ENCODE results near the gene C22orf42. TPM values are rescaled to one million over a fixed set of nuclear protein-coding genes. Genes with fewer than 3 reads are reported as not detected.
"Not testable (repeated sequence)": the region's sequence is repeated elsewhere in the genome, so short reads cannot be mapped to it uniquely, and the experiment has no call there.

C22orf42 gene
- total and polyA plus RNA-seq, 3 donors from 2014 or later, result 4.0 to 15.6 (median 13.3) TPM

GRCh38 chr22:32151641-32152040 is 7.5 kb downstream of the C22orf42 start:
- H3K9me3 ChIP-seq; H3K27ac ChIP-seq; H3K4me3 ChIP-seq; H3K4me1 ChIP-seq; intact Hi-C loops (cut with DNase I; ENCODE audit: low total_unique reads); H3K27me3 ChIP-seq; H3K36me3 ChIP-seq (ENCODE audit: low read depth, missing control alignments): not testable (repeated sequence)
- DNase-seq, result peak; percentile 1
- WGBS, 2 donors, result 67 to 75% methylated on average over 6 of the region's 6 CpGs

- H3K36me3 ChIP-seq (ENCODE audit: low read depth, missing control alignments); H3K4me1 ChIP-seq; intact Hi-C loops (cut with DNase I; ENCODE audit: low total_unique reads); H3K27me3 ChIP-seq; DNase-seq; H3K9me3 ChIP-seq; H3K4me3 ChIP-seq; H3K27ac ChIP-seq: not testable (repeated sequence)
- WGBS, 2 donors, result 62 to 72% methylated on average over 7 of the region's 7 CpGs
Measured at GRCh38 chr22:32150647-32151046, 8.5 kb downstream of the C22orf42 start.

GRCh38 chr22:32148372-32148771 is 10.7 kb downstream of the C22orf42 start:
- H3K4me1 ChIP-seq; H3K9me3 ChIP-seq; H3K27ac ChIP-seq; H3K27me3 ChIP-seq; H3K4me3 ChIP-seq; intact Hi-C loops (cut with DNase I; ENCODE audit: low total_unique reads); H3K36me3 ChIP-seq (ENCODE audit: low read depth, missing control alignments): not testable (repeated sequence)
- DNase-seq, result peak; percentile 4
- WGBS, 2 donors, result 93 to 98% methylated on average over 4 of the region's 4 CpGs

GRCh38 chr22:32147128-32147527 is 12.0 kb downstream of the C22orf42 start:
- DNase-seq, result peak; percentile 1
- H3K36me3 ChIP-seq (ENCODE audit: low read depth, missing control alignments); H3K27me3 ChIP-seq; intact Hi-C loops (cut with DNase I; ENCODE audit: low total_unique reads); H3K9me3 ChIP-seq; H3K4me1 ChIP-seq; H3K27ac ChIP-seq; H3K4me3 ChIP-seq: not testable (repeated sequence)
- WGBS, 2 donors, result 79 to 90% methylated on average over 8 of the region's 8 CpGs

- Histone ChIP-seq H3K36me3 (ENCODE audit: low read depth, missing control alignments) (no peaks in the 10 kb centered on the region), H3K27me3 (no peaks in the 10 kb centered on the region), H3K4me3 (no peak overlapping the region), H3K27ac (no peak overlapping the region), H3K9me3 (no peaks in the 10 kb centered on the region), H3K4me1 (no peaks in the 10 kb centered on the region)
- DNase-seq, result peak; percentile 8
- TF ChIP-seq CTCF (IDR thresholded peaks at IDR 0.05), result no peak
- intact Hi-C loops (cut with DNase I; ENCODE audit: low total_unique reads), result no loop called here
- WGBS, 2 donors, result 80 to 86% methylated on average over 6 of the region's 6 CpGs
Measured at GRCh38 chr22:32144496-32145274, 14.4 kb downstream of the C22orf42 start.

GRCh38 chr22:32142600-32142999 is 16.5 kb downstream of the C22orf42 start:
- H3K4me1 ChIP-seq, result no peaks in the 10 kb centered on the region
- H3K27ac ChIP-seq, result no peak overlapping the region
- peak; percentile 6 for DNase-seq
- H3K9me3 ChIP-seq, result no peaks in the 10 kb centered on the region
- no peak overlapping the region for H3K4me3 ChIP-seq
- no peaks in the 10 kb centered on the region for H3K27me3 ChIP-seq
- intact Hi-C loops (cut with DNase I; ENCODE audit: low total_unique reads), result no loop called here
- H3K36me3 ChIP-seq (ENCODE audit: low read depth, missing control alignments), result no peaks in the 10 kb centered on the region
- no peak for TF ChIP-seq CTCF (IDR thresholded peaks at IDR 0.05)
- no peak for TF ChIP-seq POLR2A (IDR thresholded peaks at IDR 0.05)

GRCh38 chr22:32140688-32141087 is 18.4 kb downstream of the C22orf42 start:
- H3K4me3 ChIP-seq; DNase-seq; H3K36me3 ChIP-seq (ENCODE audit: low read depth, missing control alignments); H3K4me1 ChIP-seq; H3K27ac ChIP-seq; H3K9me3 ChIP-seq; H3K27me3 ChIP-seq; intact Hi-C loops (cut with DNase I; ENCODE audit: low total_unique reads): not testable (repeated sequence)
- WGBS, 2 donors, result 54 to 58% methylated on average over 2 to 6 of the region's 6 CpGs

- H3K4me3 ChIP-seq; H3K27ac ChIP-seq; H3K9me3 ChIP-seq; H3K4me1 ChIP-seq; intact Hi-C loops (cut with DNase I; ENCODE audit: low total_unique reads); H3K27me3 ChIP-seq; DNase-seq; H3K36me3 ChIP-seq (ENCODE audit: low read depth, missing control alignments): not testable (repeated sequence)
- 64 to 68% methylated on average over 1 of the region's 1 CpG for WGBS, 2 donors
Measured at GRCh38 chr22:32138576-32138975, 20.5 kb downstream of the C22orf42 start.

GRCh38 chr22:32137731-32138324 is 21.3 kb downstream of the C22orf42 start:
- H3K27ac ChIP-seq; H3K4me3 ChIP-seq; H3K36me3 ChIP-seq (ENCODE audit: low read depth, missing control alignments); intact Hi-C loops (cut with DNase I; ENCODE audit: low total_unique reads); H3K27me3 ChIP-seq; H3K4me1 ChIP-seq; H3K9me3 ChIP-seq; DNase-seq: not testable (repeated sequence)
- 80 to 83% methylated on average over 16 of the region's 16 CpGs for WGBS, 2 donors

GRCh38 chr22:32136881-32137280 is 22.2 kb downstream of the C22orf42 start:
- H3K27ac ChIP-seq; H3K9me3 ChIP-seq; intact Hi-C loops (cut with DNase I; ENCODE audit: low total_unique reads); H3K4me1 ChIP-seq; H3K4me3 ChIP-seq; DNase-seq; H3K36me3 ChIP-seq (ENCODE audit: low read depth, missing control alignments); H3K27me3 ChIP-seq: not testable (repeated sequence)
- 78 to 88% methylated on average over 3 to 4 of the region's 4 CpGs for whole genome bisulfite sequencing, 2 donors
